Colonic mucosa (tissue), 4 donors: ENCODE measurements around the gene THY1. TPM values are rescaled to one million over a fixed set of nuclear protein-coding genes. Genes with fewer than 3 reads are reported as not detected.

ENCODE experiments used
- DNase-seq: peaks from one replicate; pipeline ENCODE4 v3.0.0-alpha.2; 2020
- H3K27ac ChIP-seq: fragments of 200-600 bp; one replicate; pipeline ENCODE4 v1.8.0; 2021
- H3K27me3 ChIP-seq: fragments of 200-600 bp; one replicate; pipeline ENCODE4 v1.8.0; 2021
- H3K36me3 ChIP-seq: fragments of 200-600 bp; one replicate; pipeline ENCODE4 v1.8.0; 2021
- H3K4me1 ChIP-seq: fragments of 200-600 bp; one replicate; pipeline ENCODE4 v1.8.0; 2021; ENCODE audit warnings: mild to moderate bottlenecking
- H3K4me3 ChIP-seq: fragments of 200-600 bp; one replicate; pipeline ENCODE4 v1.8.0; 2021
- H3K9ac ChIP-seq, 2 donors: one replicate each; pipeline ENCODE4 v1.7.0; 2013; ENCODE audit warnings: control low read depth in 2 of 2, low read depth in 2 of 2, low read length in 2 of 2
- H3K9me3 ChIP-seq: fragments of 200-600 bp; one replicate; pipeline ENCODE4 v1.8.0; 2021
- intact Hi-C: fragments of 100-400 bp; cut with DNase I; formaldehyde crosslinking; loops from one replicate; pipeline ENCODE4 v1.14.1; 2022
- total RNA-seq, 2 donors: library from RNA; stranded (reverse); fragmentation: NEBNext Ultra II Directional in 1 of 2; extraction: Animal tissue kit (Norgen Biotek cat#: 25700) in 1 of 2; gene quantifications; one replicate each; pipeline ENCODE4 v1.2.1, GENCODE V29; 2021
- TF ChIP-seq, protein P1 (sequence below): fragments of 200-600 bp; IDR thresholded peaks from one replicate; pipeline ENCODE4 v1.8.0; 2022; ENCODE audit warnings: antibody characterized with exemption, mild to moderate bottlenecking
- donor health status: healthy.
- donor health status: DM: no; HTN: no; CAD: no.
- donor health status: DM: no; HTN: no; CAD: no.

The THY1 gene
- total RNA-seq, 2 donors from 2014 or later, result 6.6 to 6.9 TPM

DNA sequence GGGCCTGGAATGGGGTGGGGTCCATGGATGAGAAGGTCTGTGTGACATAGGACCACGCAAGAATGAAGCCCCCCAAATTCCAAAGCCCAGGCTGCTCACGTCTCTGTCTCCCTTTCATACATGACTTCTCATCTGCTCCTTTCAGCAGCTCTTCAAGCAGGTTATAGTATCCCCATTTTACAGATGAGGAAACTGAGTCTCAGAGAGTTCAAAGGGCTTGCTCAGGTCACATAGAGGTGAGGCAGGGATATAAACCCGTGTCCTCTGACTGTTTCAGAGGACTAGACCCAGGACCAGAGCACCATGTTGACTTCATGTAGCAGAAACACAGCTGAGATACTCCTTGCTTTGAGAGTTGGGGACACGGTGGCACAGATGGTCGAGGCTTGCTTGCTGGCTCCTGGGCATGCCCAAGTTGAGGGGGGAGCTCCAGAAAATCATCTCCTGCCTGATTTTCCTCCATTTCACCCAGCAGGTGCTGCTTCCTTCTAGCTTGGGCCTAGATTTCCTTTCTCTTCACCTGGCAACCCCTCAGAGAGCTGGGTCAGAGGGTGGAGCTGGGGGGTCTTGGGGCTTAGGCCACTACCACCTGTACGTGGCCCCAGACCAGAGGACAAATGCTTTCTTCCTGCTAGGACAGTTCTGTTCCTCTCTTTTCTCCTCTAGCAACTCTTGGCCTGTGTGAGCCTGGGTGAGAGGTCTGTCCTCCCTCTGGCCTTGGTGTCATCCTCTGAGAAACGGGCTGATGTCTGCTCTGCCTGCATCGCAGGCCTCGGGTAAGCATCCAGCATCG, 24.1 kb upstream of the THY1 start:
- no peak overlapping the region for H3K27ac ChIP-seq

DNA sequence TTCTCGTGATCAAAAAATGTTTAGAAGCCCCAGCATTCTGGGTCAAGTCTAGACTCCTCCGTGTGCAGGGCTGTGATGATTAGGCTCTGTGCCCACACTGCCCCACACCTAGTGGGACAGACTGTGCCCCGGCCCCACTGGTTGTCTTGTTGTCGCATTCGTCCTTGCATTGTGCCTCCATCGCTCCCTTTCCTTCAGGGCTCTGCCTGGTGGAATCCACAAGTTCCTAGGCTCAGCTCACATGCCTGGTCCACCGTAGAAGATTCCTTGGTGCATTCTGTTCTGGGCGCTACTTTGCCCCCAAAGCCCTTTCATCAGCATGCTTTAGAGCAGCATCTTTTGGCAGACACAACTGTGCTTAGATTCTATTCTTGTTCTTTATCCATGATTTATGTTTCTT, 23.5 kb upstream of the THY1 start:
- no peaks in the 10 kb centered on the region for H3K27me3 ChIP-seq
- no peaks in the 10 kb centered on the region for H3K4me1 ChIP-seq
- H3K9me3 ChIP-seq, result no peaks in the 10 kb centered on the region
- H3K9ac ChIP-seq, result no peak overlapping the region
- TF ChIP-seq, protein P1, sequence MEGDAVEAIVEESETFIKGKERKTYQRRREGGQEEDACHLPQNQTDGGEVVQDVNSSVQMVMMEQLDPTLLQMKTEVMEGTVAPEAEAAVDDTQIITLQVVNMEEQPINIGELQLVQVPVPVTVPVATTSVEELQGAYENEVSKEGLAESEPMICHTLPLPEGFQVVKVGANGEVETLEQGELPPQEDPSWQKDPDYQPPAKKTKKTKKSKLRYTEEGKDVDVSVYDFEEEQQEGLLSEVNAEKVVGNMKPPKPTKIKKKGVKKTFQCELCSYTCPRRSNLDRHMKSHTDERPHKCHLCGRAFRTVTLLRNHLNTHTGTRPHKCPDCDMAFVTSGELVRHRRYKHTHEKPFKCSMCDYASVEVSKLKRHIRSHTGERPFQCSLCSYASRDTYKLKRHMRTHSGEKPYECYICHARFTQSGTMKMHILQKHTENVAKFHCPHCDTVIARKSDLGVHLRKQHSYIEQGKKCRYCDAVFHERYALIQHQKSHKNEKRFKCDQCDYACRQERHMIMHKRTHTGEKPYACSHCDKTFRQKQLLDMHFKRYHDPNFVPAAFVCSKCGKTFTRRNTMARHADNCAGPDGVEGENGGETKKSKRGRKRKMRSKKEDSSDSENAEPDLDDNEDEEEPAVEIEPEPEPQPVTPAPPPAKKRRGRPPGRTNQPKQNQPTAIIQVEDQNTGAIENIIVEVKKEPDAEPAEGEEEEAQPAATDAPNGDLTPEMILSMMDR, result no peak
- no peak overlapping the region for H3K27ac ChIP-seq
- H3K4me3 ChIP-seq, result no peak overlapping the region
- no peak for DNase-seq
- intact Hi-C loops, result no loop called here
- no peaks in the 10 kb centered on the region for H3K36me3 ChIP-seq

More for the DNA sequence above, 24.1 kb upstream of the THY1 start:
- no peaks in the 10 kb centered on the region for H3K4me1 ChIP-seq
- intact Hi-C loops, result no loop called here
- H3K4me3 ChIP-seq, result no peak overlapping the region
- H3K27me3 ChIP-seq, result no peaks in the 10 kb centered on the region
- no peaks in the 10 kb centered on the region for H3K36me3 ChIP-seq
- DNase-seq, result no peak
- no peak overlapping the region for H3K9ac ChIP-seq
- no peaks in the 10 kb centered on the region for H3K9me3 ChIP-seq
- TF ChIP-seq, protein P1, result no peak

DNA sequence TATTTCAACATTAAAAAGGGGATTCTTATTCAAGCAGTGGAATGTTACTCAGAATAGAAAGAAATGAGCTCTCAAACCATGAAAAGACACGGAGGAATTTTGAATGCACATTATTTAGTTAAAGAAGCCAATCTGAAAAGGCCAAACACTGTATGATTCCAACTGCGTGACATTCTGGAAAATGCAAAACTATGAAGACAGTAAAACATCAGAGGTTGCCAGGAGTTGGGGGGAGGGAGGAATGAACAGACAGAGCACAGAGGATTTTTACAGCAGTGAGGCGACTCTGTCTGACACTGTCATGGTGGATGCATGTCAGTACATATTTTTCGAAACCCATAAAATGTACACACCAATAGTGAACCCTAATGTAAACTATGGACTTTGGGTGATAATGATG, 22.9 kb upstream of the THY1 start:
- Histone ChIP-seq H3K9me3 (no peaks in the 10 kb centered on the region), H3K27ac (no peak overlapping the region)
- TF ChIP-seq, protein P1, result no peak

DNA sequence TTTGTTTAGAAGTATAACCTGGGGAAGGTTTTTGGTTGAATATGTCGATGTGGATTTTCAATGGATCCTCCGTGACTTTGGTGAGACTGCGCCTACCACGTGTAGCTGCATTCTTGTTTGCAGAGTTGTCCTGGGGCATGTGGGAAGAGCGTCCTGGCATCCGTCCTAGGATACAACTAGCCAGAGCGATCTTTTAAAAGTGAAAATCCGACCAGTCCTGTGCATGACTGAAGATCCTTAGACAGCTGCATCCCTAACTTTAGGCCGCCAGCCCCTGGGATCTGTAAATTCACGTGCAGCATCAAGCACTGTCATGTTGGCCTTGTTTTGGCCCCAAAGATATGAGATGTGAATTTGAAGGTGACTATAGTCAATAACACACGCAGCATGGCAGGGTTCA, 22.4 kb upstream of the THY1 start:
- Histone ChIP-seq H3K36me3 (no peaks in the 10 kb centered on the region), H3K4me3 (no peak overlapping the region), H3K4me1 (no peaks in the 10 kb centered on the region), H3K27ac (no peak overlapping the region), H3K9me3 (no peaks in the 10 kb centered on the region), H3K9ac (no peak overlapping the region), H3K27me3 (no peaks in the 10 kb centered on the region)
- intact Hi-C loops, result no loop called here
- TF ChIP-seq, protein P1, result no peak
- no peak for DNase-seq

More for the DNA sequence above, 22.9 kb upstream of the THY1 start:
- no peak for DNase-seq
- H3K9ac ChIP-seq, result no peak overlapping the region
- H3K4me1 ChIP-seq, result no peaks in the 10 kb centered on the region
- H3K27me3 ChIP-seq, result no peaks in the 10 kb centered on the region
- H3K36me3 ChIP-seq, result no peaks in the 10 kb centered on the region
- H3K4me3 ChIP-seq, result no peak overlapping the region
- intact Hi-C loops, result no loop called here

DNA sequence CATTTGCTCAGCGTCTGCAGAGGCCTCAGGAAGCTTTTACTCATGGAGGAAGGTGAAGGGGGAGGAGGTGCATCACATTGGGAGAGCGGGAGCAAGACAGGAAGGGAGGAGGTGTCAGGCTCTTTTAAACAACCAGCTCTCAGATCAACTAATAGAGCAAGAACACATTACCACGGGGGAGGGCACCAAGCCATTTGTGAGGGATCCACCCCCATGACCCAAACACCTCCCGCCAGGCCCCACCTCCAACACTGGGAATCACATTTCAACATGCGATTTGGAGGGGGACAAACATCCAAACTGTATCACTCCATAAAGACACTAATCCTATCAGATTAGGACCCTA, 18.9 kb upstream of the THY1 start:
- no peaks in the 10 kb centered on the region for H3K36me3 ChIP-seq
- H3K4me3 ChIP-seq, result no peak overlapping the region
- no peaks in the 10 kb centered on the region for H3K27me3 ChIP-seq
- intact Hi-C loops, result no loop called here
- no peaks in the 10 kb centered on the region for H3K9me3 ChIP-seq
- no peak for DNase-seq
- H3K9ac ChIP-seq, result no peak overlapping the region
- TF ChIP-seq, protein P1, result no peak
- no peaks in the 10 kb centered on the region for H3K4me1 ChIP-seq
- no peak overlapping the region for H3K27ac ChIP-seq
